Neural progenitor cell (in vitro differentiated cells): ENCODE data around the gene SMARCA1. TPM values are rescaled to one million over a fixed set of nuclear protein-coding genes. Genes with fewer than 3 reads are reported as not detected.

Source experiments
- DNase-seq: peaks from one replicate; pipeline ENCODE4 v3.0.0-alpha.2; 2016; ENCODE audit warnings: low spot score
- H2AFZ ChIP-seq: fragments of 200-600 bp; sonication (generic); replicated peaks from 2 replicates; pipeline ENCODE4 v1.6.1; 2016; ENCODE audit warnings: antibody characterized with exemption
- H3F3A ChIP-seq: fragments of 200-600 bp; sonication (generic); 2 replicates; pipeline ENCODE4 v1.6.1; 2016; ENCODE audit warnings: antibody characterized with exemption, low read depth
- H3K27ac ChIP-seq: fragments of 200-600 bp; sonication (generic); 2 replicates; pipeline ENCODE4 v1.5.1; 2016; ENCODE audit warnings: mild to moderate bottlenecking
- H3K27me3 ChIP-seq: fragments of 200-600 bp; sonication (generic); 2 replicates; pipeline ENCODE4 v1.6.1; 2016; ENCODE audit warnings: mild to moderate bottlenecking, moderate library complexity
- H3K36me3 ChIP-seq: fragments of 200-600 bp; sonication (generic); 2 replicates; pipeline ENCODE4 v1.5.1; 2016
- H3K4me1 ChIP-seq: fragments of 200-600 bp; sonication (generic); 2 replicates; pipeline ENCODE4 v1.6.1; 2016; ENCODE audit warnings: mixed run types
- H3K4me2 ChIP-seq: fragments of 200-600 bp; sonication (generic); 2 replicates; pipeline ENCODE4 v1.6.1; 2016
- H3K4me3 ChIP-seq: fragments of 200-600 bp; sonication (generic); 2 replicates; pipeline ENCODE4 v1.5.1; 2016
- H3K79me2 ChIP-seq: fragments of 200-600 bp; sonication (generic); 2 replicates; pipeline ENCODE4 v1.6.1; 2016; ENCODE audit warnings: low read depth
- H3K9ac ChIP-seq: fragments of 200-600 bp; sonication (generic); 2 replicates; pipeline ENCODE4 v1.6.1; 2016
- H3K9me3 ChIP-seq: fragments of 200-600 bp; sonication (generic); 2 replicates; pipeline ENCODE4 v1.5.1; 2016; ENCODE audit warnings: low read depth
- H4K20me1 ChIP-seq: fragments of 200-600 bp; sonication (generic); 2 replicates; pipeline ENCODE4 v1.6.1; 2016; ENCODE audit warnings: low read depth
- H3K27ac Mint-ChIP-seq: 3 replicates; pipeline ENCODE4 v1.8.0; 2021; ENCODE audit warnings: mixed read lengths
- H3K27me3 Mint-ChIP-seq: 2 replicates; pipeline ENCODE4 v1.8.0; 2022; ENCODE audit warnings: low read depth, mild to moderate bottlenecking, inconsistent platforms, moderate library complexity, mixed read lengths; ENCODE audit not compliant: insufficient read depth
- H3K36me3 Mint-ChIP-seq: 3 replicates; pipeline ENCODE4 v1.8.0; 2021; ENCODE audit warnings: mixed read lengths
- H3K4me1 Mint-ChIP-seq: 3 replicates; pipeline ENCODE4 v1.8.0; 2021; ENCODE audit warnings: mixed read lengths
- H3K4me3 Mint-ChIP-seq: 3 replicates; pipeline ENCODE4 v1.8.0; 2021; ENCODE audit warnings: mild to moderate bottlenecking, moderate library complexity, mixed read lengths
- H3K9me3 Mint-ChIP-seq: 3 replicates; pipeline ENCODE4 v1.8.0; 2020; ENCODE audit warnings: mixed read lengths
- EZH2 ChIP-seq: fragments of 200-600 bp; sonication (generic); IDR thresholded peaks from 2 replicates; pipeline ENCODE4 v1.6.1; 2017; ENCODE audit warnings: antibody characterized with exemption, mild to moderate bottlenecking, moderate library complexity
- EZH2phosphoT487 ChIP-seq: fragments of 200-600 bp; sonication (generic); IDR thresholded peaks from 2 replicates; pipeline ENCODE4 v1.6.1; 2017; ENCODE audit warnings: antibody characterized with exemption
- total RNA-seq: library from RNA; depleted of rRNA; stranded (reverse); fragments of >200 nt; gene quantifications from 2 replicates; pipeline ENCODE4 v1.2.3, GENCODE V29; 2015; ENCODE audit warnings: low replicate concordance
- TF ChIP-seq, protein P1 (sequence below): fragments of 200-600 bp; sonication (generic); IDR thresholded peaks from 2 replicates; pipeline ENCODE4 v1.5.1; 2017; ENCODE audit warnings: antibody characterized with exemption, mild to moderate bottlenecking

SMARCA1 gene
- total RNA-seq, 1 donor from 2014 or later = 149 TPM

DNA sequence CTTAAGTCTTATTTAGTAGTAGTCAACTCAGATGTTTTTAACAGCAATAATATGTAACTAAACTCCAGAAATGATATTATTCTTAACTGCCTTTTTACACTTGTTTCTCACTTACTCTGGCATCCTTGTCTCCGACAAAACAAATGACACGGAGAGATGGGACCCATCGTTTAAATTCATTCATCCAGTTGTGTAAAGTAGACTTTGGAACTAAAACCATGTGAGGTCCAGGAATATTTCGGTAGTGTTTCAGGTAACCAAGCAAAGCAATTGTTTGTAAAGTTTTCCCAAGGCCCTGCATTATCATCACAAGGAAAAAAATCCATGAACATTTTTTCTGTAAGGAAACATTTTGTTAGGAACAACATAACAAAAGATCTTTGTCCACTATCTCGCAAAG is 11.6 kb downstream of the SMARCA1 start:
- H3K36me3 ChIP-seq = peaks cover 22% of the 10 kb centered on the region
- no peaks in the 10 kb centered on the region for H3K9me3 ChIP-seq
- H3K4me1 ChIP-seq = no peaks in the 10 kb centered on the region
- TF ChIP-seq, protein P1, sequence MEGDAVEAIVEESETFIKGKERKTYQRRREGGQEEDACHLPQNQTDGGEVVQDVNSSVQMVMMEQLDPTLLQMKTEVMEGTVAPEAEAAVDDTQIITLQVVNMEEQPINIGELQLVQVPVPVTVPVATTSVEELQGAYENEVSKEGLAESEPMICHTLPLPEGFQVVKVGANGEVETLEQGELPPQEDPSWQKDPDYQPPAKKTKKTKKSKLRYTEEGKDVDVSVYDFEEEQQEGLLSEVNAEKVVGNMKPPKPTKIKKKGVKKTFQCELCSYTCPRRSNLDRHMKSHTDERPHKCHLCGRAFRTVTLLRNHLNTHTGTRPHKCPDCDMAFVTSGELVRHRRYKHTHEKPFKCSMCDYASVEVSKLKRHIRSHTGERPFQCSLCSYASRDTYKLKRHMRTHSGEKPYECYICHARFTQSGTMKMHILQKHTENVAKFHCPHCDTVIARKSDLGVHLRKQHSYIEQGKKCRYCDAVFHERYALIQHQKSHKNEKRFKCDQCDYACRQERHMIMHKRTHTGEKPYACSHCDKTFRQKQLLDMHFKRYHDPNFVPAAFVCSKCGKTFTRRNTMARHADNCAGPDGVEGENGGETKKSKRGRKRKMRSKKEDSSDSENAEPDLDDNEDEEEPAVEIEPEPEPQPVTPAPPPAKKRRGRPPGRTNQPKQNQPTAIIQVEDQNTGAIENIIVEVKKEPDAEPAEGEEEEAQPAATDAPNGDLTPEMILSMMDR = no peak
- no peak for TF ChIP-seq EZH2
- no peak for TF ChIP-seq EZH2phosphoT487
- Mint-ChIP-seq H3K27me3 (no peaks in the 10 kb centered on the region), H3K9me3 (no peaks in the 10 kb centered on the region), H3K4me1 (no peaks in the 10 kb centered on the region), H3K27ac (no peak overlapping the region), H3K4me3 (no peak overlapping the region), H3K36me3 (peaks cover 41% of the 10 kb centered on the region)
- no peaks in the 10 kb centered on the region for H3K27me3 ChIP-seq
- H2AFZ ChIP-seq = no peak overlapping the region
- H3K4me2 ChIP-seq = no peak overlapping the region
- H3K4me3 ChIP-seq = no peak overlapping the region
- H4K20me1 ChIP-seq = no peaks in the 10 kb centered on the region
- H3K9ac ChIP-seq = no peak overlapping the region
- peaks cover 11% of the 10 kb centered on the region for H3K79me2 ChIP-seq
- H3F3A ChIP-seq = no peaks in the 10 kb centered on the region
- H3K27ac ChIP-seq = no peak overlapping the region
- no peak for DNase-seq

- Histone ChIP-seq H3K4me2 (no peak overlapping the region), H3K27ac (no peak overlapping the region), H3F3A (no peaks in the 10 kb centered on the region), H4K20me1 (no peaks in the 10 kb centered on the region), H3K36me3 (peaks cover 29% of the 10 kb centered on the region), H3K9me3 (no peaks in the 10 kb centered on the region), H3K9ac (no peak overlapping the region), H3K4me1 (no peaks in the 10 kb centered on the region), H3K27me3 (no peaks in the 10 kb centered on the region), H2AFZ (no peak overlapping the region), H3K79me2 (no peaks in the 10 kb centered on the region), H3K4me3 (no peak overlapping the region)
- H3K4me3 Mint-ChIP-seq = no peak overlapping the region
- TF ChIP-seq, protein P1 = no peak
- TF ChIP-seq EZH2phosphoT487 (no peak), EZH2 (no peak)
- H3K27ac Mint-ChIP-seq = no peak overlapping the region
- no peaks in the 10 kb centered on the region for H3K9me3 Mint-ChIP-seq
- H3K36me3 Mint-ChIP-seq = peaks cover 44% of the 10 kb centered on the region
- no peak for DNase-seq
- no peaks in the 10 kb centered on the region for H3K27me3 Mint-ChIP-seq
- H3K4me1 Mint-ChIP-seq = no peaks in the 10 kb centered on the region
Measured at GRCh38 chrX:129510331-129510730, 13.0 kb downstream of the SMARCA1 start.

- Histone ChIP-seq H4K20me1 (no peaks in the 10 kb centered on the region), H3F3A (no peaks in the 10 kb centered on the region), H3K4me1 (no peaks in the 10 kb centered on the region), H2AFZ (no peak overlapping the region), H3K36me3 (no peaks in the 10 kb centered on the region), H3K9me3 (no peaks in the 10 kb centered on the region), H3K27me3 (no peaks in the 10 kb centered on the region), H3K4me2 (no peak overlapping the region), H3K9ac (no peak overlapping the region), H3K4me3 (no peak overlapping the region), H3K27ac (no peak overlapping the region), H3K79me2 (no peaks in the 10 kb centered on the region)
- no peaks in the 10 kb centered on the region for H3K9me3 Mint-ChIP-seq
- no peaks in the 10 kb centered on the region for H3K4me1 Mint-ChIP-seq
- DNase-seq = no peak
- TF ChIP-seq EZH2phosphoT487 (no peak), EZH2 (no peak)
- TF ChIP-seq, protein P1 = no peak
- H3K27me3 Mint-ChIP-seq = no peaks in the 10 kb centered on the region
- no peak overlapping the region for H3K27ac Mint-ChIP-seq
- H3K4me3 Mint-ChIP-seq = no peak overlapping the region
- peaks cover 37% of the 10 kb centered on the region for H3K36me3 Mint-ChIP-seq
Measured at GRCh38 chrX:129497146-129497843, 26.0 kb downstream of the SMARCA1 start.
